ENCODE results near the gene ZNF672. TPM values are rescaled to one million over a fixed set of nuclear protein-coding genes. Genes with fewer than 3 reads are reported as not detected.

Gene ZNF672
- total and polyA plus RNA-seq, 2 of the 13 experiments (the other 11 are each of a cell fraction or from before 2014, with no cell fraction given) = 17.2 to 22.9 TPM

DNA sequence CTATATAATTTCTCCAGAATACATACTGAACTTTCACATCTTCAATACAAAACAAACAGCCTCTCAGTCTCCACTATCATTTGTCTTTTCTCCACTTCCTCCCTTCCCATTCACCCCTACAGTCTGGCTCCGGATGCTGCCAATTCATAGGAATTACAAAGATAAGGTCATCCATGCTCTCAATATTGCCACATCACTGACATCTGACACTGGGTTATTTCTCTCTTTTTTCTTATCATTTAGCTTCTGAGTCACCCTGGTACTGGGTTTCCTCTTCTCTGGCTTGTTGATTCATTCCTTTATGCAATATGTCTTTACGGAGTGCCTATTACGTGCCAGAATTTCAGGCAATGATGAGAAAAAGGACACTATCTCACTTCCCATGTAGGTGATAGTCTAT lies 9.2 kb upstream of the ZNF672 start (continued):
- no peak for TF ChIP-seq ZSCAN12 (CRISPR knock-in tag; IDR thresholded peaks at IDR 0.05)
- no peak for TF ChIP-seq KDM1A (CRISPR knock-in tag; IDR thresholded peaks at IDR 0.05)
- peak; percentile 76; the same call in 1 of the 2 replicates for TF ChIP-seq ATM (IDR thresholded peaks at IDR 0.05; ENCODE audit: borderline replicate concordance)
- TF ChIP-seq KLF11 (CRISPR knock-in tag; IDR thresholded peaks at IDR 0.05) = no peak
- TF ChIP-seq MXD1 (CRISPR knock-in tag; IDR thresholded peaks at IDR 0.05) = no peak
- TF ChIP-seq YEATS4 (CRISPR knock-in tag; IDR thresholded peaks at IDR 0.05; ENCODE audit: borderline replicate concordance) = no peak
- TF ChIP-seq MED8 (CRISPR knock-in tag; IDR thresholded peaks at IDR 0.05; ENCODE audit: insufficient replicate concordance) = no peak
- TF ChIP-seq BCL6 (CRISPR knock-in tag; IDR thresholded peaks at IDR 0.05) = 0 out of 2 replicates have a peak, but pooled peaks have one; percentile 23
- TF ChIP-seq, protein P1, sequence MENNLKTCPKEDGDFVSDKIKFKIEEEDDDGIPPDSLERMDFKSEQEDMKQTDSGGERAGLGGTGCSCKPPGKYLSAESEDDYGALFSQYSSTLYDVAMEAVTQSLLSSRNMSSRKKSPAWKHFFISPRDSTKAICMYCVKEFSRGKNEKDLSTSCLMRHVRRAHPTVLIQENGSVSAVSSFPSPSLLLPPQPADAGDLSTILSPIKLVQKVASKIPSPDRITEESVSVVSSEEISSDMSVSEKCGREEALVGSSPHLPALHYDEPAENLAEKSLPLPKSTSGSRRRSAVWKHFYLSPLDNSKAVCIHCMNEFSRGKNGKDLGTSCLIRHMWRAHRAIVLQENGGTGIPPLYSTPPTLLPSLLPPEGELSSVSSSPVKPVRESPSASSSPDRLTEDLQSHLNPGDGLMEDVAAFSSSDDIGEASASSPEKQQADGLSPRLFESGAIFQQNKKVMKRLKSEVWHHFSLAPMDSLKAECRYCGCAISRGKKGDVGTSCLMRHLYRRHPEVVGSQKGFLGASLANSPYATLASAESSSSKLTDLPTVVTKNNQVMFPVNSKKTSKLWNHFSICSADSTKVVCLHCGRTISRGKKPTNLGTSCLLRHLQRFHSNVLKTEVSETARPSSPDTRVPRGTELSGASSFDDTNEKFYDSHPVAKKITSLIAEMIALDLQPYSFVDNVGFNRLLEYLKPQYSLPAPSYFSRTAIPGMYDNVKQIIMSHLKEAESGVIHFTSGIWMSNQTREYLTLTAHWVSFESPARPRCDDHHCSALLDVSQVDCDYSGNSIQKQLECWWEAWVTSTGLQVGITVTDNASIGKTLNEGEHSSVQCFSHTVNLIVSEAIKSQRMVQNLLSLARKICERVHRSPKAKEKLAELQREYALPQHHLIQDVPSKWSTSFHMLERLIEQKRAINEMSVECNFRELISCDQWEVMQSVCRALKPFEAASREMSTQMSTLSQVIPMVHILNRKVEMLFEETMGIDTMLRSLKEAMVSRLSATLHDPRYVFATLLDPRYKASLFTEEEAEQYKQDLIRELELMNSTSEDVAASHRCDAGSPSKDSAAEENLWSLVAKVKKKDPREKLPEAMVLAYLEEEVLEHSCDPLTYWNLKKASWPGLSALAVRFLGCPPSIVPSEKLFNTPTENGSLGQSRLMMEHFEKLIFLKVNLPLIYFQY (CRISPR knock-in tag; IDR thresholded peaks at IDR 0.05; ENCODE audit: borderline replicate concordance) = no peak
- TF ChIP-seq ZSCAN9 (CRISPR knock-in tag; IDR thresholded peaks at IDR 0.05; ENCODE audit: borderline replicate concordance) = no peak
- TF ChIP-seq ZNF598 (CRISPR knock-in tag; IDR thresholded peaks at IDR 0.05; ENCODE audit: borderline replicate concordance) = no peak
- TF ChIP-seq HMGXB3 (CRISPR knock-in tag; IDR thresholded peaks at IDR 0.05; ENCODE audit: borderline replicate concordance) = no peak
- no peak for TF ChIP-seq PAX8 (CRISPR knock-in tag; IDR thresholded peaks at IDR 0.05; ENCODE audit: borderline replicate concordance)
- TF ChIP-seq ETV6 (CRISPR knock-in tag; conservative IDR thresholded peaks at IDR 0.05) = no peak
- TF ChIP-seq NBN (conservative IDR thresholded peaks at IDR 0.05) = no peak
- peak; percentile 62 for TF ChIP-seq NCOA2 (CRISPR knock-in tag; IDR thresholded peaks at IDR 0.05)
- no peak for TF ChIP-seq ZNF562 (CRISPR knock-in tag; IDR thresholded peaks at IDR 0.05; ENCODE audit: borderline replicate concordance)
- TF ChIP-seq, protein P2, sequence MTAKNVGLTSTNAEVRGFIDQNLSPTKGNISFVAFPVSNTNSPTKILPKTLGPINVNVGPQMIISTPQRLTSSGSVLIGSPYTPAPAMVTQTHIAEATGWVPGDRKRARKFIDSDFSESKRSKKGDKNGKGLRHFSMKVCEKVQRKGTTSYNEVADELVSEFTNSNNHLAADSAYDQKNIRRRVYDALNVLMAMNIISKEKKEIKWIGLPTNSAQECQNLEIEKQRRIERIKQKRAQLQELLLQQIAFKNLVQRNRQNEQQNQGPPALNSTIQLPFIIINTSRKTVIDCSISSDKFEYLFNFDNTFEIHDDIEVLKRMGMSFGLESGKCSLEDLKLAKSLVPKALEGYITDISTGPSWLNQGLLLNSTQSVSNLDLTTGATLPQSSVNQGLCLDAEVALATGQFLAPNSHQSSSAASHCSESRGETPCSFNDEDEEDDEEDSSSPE (CRISPR knock-in tag; IDR thresholded peaks at IDR 0.05) = no peak
- TF ChIP-seq AGO2 (optimal IDR thresholded peaks at IDR 0.05; ENCODE audit: low read depth, low read length) = no peak
- no peak for TF ChIP-seq TAF1 (CRISPR knock-in tag; IDR thresholded peaks at IDR 0.05)

All from HepG2 (cell line).